Stomach (tissue), 9 donors: ENCODE data around the gene ITGB8. TPM values are rescaled to one million over a fixed set of nuclear protein-coding genes. Genes with fewer than 3 reads are reported as not detected.

ENCODE experiments used
- DNase-seq, 2 donors: peaks; one replicate each; pipeline versions ENCODE4 v3.0.0 to v3.0.0-alpha.2; 2013 to 2019
- H3K27ac ChIP-seq, 5 donors: fragments of 200-600 bp in 4 of 5; sonication (generic) in 4 of 5; one replicate each; pipeline ENCODE4 v1.5.1; 2013 to 2019; ENCODE audit warnings: mild to moderate bottlenecking in 1 of 5, moderate library complexity in 1 of 5
- H3K27me3 ChIP-seq, 3 donors: fragments of 200-600 bp; sonication (generic); one replicate each; pipeline ENCODE4 v1.5.1; 2017 to 2019; ENCODE audit warnings: mixed run types in 1 of 3
- H3K36me3 ChIP-seq, 4 donors: fragments of 200-600 bp; sonication (generic); 1 replicate in 3 of 4; 2 replicates in 1 of 4; pipeline ENCODE4 v1.5.1; 2016 to 2019
- H3K4me1 ChIP-seq, 4 donors: fragments of 200-600 bp; sonication (generic); one replicate each; pipeline ENCODE4 v1.5.1; 2016 to 2019
- H3K4me3 ChIP-seq, 4 donors: fragments of 200-600 bp; sonication (generic) in 3 of 4; one replicate each; pipeline ENCODE4 v1.5.1; 2016 to 2019; ENCODE audit warnings: mild to moderate bottlenecking in 1 of 4
- H3K9me3 ChIP-seq, 4 donors: fragments of 200-600 bp; sonication (generic); one replicate each; pipeline ENCODE4 v1.5.1; 2016 to 2019
- EP300 ChIP-seq: sonication (generic); formaldehyde crosslinking; IDR thresholded peaks from one replicate; pipeline ENCODE4 v1.6.1; 2017; ENCODE audit warnings: antibody characterized with exemption
- POLR2A ChIP-seq, 4 donors: fragments of 450-650 bp; IDR thresholded peaks; one replicate each; pipeline ENCODE4 v1.6.1; 2016; ENCODE audit warnings: antibody characterized with exemption in 4 of 4, control low read depth in 2 of 4, mild to moderate bottlenecking in 1 of 4, moderate library complexity in 1 of 4
- POLR2AphosphoS5 ChIP-seq, 3 donors: sonication (generic); formaldehyde crosslinking; IDR thresholded peaks; one replicate each; pipeline ENCODE4 v1.6.1; 2016; ENCODE audit warnings: antibody characterized with exemption in 3 of 3
- WGBS, 5 donors: extraction: QIAGEN DNeasy Blood & Tissue Kit in 3 of 5; methylation state at CpG; one replicate each; pipeline versions ENCODE4 v1.1.5 to v1.1.7; 2013 to 2018; 5-methylcytosine and 5-hydroxymethylcytosine counted together
- intact Hi-C: fragments of 100-400 bp; cut with DNase I; formaldehyde crosslinking; loops from one replicate; pipeline ENCODE4 v1.15.1; 2023; ENCODE audit warnings: low total_unique reads
- polyA plus RNA-seq, 3 donors: library from polyadenylated mRNA; stranded (reverse); fragments of 200-250 nt; gene quantifications; one replicate each; pipeline ENCODE4 v1.2.3, GENCODE V29; 2013
- total RNA-seq, 5 donors: library from RNA; depleted of rRNA; stranded (reverse); fragments of >200 nt; gene quantifications; one replicate each; pipeline versions ENCODE4 v1.1.0 to v1.2.3, GENCODE V29; 2014 to 2016
- TF ChIP-seq, protein P1 (sequence below), 7 experiments: fragments of 450-650 bp in 4 of 7; fragments of 200-600 bp in 3 of 7; sonication (generic) in 3 of 7; IDR thresholded peaks; one replicate each; pipeline ENCODE4 v1.5.1; 2016 to 2019; ENCODE audit warnings: antibody characterized with exemption in 7 of 7, control low read depth in 2 of 7, mild to moderate bottlenecking in 1 of 7
- donor health status: healthy with polysubstance abuse.
- donor health status: Bipolar disorder and iron deficiency.
- donor health status: healthy.

The ITGB8 gene
- total and polyA plus RNA-seq, 8 donors = 1.1 to 31.9 (median 6.5) TPM

DNA sequence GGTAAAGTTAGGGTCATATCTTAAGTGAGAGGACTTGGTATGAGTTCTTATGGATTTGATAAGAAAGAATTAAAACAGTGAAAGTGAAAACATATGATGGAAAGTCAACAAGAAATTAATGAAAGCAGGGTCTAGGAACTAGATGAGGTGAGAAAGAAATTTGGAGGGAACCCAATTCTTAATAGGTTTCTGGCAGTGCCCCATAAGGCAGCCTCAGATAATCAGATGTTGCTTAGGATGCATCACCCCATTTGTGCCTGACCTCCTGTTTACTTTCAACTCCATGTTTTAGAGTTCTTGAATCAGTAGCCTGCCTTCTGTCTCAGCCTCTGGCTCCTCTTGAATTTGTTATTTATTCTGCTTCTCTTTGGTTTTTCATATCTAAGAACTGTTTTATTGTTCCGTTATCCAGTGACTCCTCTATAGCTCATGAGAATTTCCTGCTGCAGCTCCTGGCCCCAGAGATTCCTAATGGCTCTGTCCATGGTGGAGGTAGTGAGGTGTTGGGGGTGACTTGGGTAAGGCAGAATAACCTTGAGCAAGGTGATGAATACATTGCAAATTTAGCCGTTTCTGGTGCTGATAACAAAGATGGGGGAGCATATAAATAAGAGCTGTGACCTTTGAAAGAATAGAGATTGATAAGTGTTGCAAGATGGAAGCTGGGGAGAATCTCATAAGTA lies 17.6 kb downstream of the ITGB8 start:
- Histone ChIP-seq H3K4me1 (peaks cover 0 to 26% (median 17%) of the 10 kb centered on the region in 4 donors), H3K9me3 (no peaks in the 10 kb centered on the region), H3K36me3 (no peaks in the 10 kb centered on the region), H3K27ac (no peak overlapping the region), H3K4me3 (no peak overlapping the region), H3K27me3 (no peaks in the 10 kb centered on the region)
- intact Hi-C loops = no loop called here
- WGBS, 5 donors = 60 to 76% (median 67%) methylated on average over 2 of the region's 2 CpGs
- DNase-seq = no peak
- TF ChIP-seq, protein P1, sequence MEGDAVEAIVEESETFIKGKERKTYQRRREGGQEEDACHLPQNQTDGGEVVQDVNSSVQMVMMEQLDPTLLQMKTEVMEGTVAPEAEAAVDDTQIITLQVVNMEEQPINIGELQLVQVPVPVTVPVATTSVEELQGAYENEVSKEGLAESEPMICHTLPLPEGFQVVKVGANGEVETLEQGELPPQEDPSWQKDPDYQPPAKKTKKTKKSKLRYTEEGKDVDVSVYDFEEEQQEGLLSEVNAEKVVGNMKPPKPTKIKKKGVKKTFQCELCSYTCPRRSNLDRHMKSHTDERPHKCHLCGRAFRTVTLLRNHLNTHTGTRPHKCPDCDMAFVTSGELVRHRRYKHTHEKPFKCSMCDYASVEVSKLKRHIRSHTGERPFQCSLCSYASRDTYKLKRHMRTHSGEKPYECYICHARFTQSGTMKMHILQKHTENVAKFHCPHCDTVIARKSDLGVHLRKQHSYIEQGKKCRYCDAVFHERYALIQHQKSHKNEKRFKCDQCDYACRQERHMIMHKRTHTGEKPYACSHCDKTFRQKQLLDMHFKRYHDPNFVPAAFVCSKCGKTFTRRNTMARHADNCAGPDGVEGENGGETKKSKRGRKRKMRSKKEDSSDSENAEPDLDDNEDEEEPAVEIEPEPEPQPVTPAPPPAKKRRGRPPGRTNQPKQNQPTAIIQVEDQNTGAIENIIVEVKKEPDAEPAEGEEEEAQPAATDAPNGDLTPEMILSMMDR (IDR thresholded peaks at IDR 0.05) = no peak
- TF ChIP-seq EP300 = no peak
- TF ChIP-seq POLR2A (IDR thresholded peaks at IDR 0.05) = no peak

DNA sequence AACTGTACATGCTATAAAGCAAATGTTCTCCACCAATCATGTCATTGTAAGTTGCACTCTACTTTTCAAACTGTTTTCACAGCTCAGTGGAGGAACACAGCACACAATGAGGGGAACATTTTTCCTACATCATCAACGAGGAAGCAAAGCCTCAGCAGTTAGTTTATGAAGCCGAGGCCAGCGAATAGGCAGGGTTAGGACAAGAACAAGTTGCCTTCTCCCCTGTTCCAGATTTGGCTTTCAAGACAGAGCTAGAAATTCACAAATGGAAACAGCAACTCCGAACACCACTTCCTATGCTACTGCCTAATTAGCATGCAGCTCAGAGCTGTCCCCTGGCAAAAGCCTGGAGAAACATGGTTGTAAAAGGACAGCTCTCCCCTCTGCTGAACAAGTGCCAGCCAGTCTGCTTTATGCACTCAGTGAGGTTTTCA lies 19.8 kb downstream of the ITGB8 start:
- Histone ChIP-seq H3K4me3 (no peak overlapping the region), H3K27ac (peak overlapping the region in 4 of 5 donors; percentile 14 to 54 (median 46)), H3K9me3 (no peaks in the 10 kb centered on the region), H3K36me3 (no peaks in the 10 kb centered on the region), H3K4me1 (peaks cover 0 to 31% (median 22%) of the 10 kb centered on the region in 4 donors), H3K27me3 (no peaks in the 10 kb centered on the region)
- DNase-seq = peak in 1 of 2 donors; percentile 44
- 9 to 26% (median 19%) methylated on average over 4 of the region's 4 CpGs for WGBS, 5 donors
- TF ChIP-seq EP300 (no peak), POLR2A (IDR thresholded peaks at IDR 0.05) (no peak), POLR2AphosphoS5 (IDR thresholded peaks at IDR 0.05) (no peak)
- TF ChIP-seq, protein P1 (IDR thresholded peaks at IDR 0.05) = no peak
- intact Hi-C loops = no loop called here

DNA sequence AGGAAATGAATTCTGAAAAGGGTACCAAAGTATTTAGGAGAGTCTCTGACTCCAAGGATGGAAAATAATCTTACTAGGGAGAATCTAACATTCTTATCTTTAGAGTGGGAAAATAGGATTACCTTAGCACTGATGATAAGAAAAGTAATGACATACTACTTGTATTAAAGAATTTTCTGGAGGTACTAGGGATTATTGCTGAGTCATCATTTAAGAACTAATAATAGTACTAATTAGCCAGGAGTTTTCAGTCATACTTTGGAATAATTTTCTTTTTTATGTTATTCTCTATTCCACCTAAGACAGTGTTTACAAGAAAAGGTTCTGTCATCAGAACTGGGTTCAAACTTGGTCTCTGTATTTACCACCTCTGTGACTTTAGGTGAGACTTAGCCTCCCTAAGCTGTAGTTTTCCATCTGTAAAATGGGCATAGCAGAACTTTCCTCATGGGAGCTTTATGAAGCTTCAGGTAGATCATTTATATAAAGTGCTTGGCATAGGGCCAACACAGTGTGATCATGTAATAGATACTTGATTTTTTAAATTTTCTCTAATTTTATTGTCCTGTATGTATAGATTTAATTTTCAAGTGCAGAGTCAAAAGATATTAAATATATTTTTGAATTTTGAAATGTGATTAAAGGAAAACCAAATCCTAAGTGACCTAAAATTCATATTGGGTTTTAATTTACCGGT lies 20.4 kb downstream of the ITGB8 start:
- no peak for DNase-seq
- Histone ChIP-seq H3K4me3 (no peak overlapping the region), H3K9me3 (no peaks in the 10 kb centered on the region), H3K36me3 (no peaks in the 10 kb centered on the region), H3K27me3 (no peaks in the 10 kb centered on the region), H3K27ac (peak overlapping the region in 4 of 5 donors; percentile 14 to 54 (median 46)), H3K4me1 (peaks cover 0 to 32% (median 22%) of the 10 kb centered on the region in 4 donors)
- 90 to 96% (median 94%) methylated on average over 1 of the region's 1 CpG for WGBS, 5 donors
- intact Hi-C loops = no loop called here
- TF ChIP-seq POLR2AphosphoS5 (IDR thresholded peaks at IDR 0.05) (no peak), POLR2A (IDR thresholded peaks at IDR 0.05) (no peak), EP300 (no peak)
- TF ChIP-seq, protein P1 (IDR thresholded peaks at IDR 0.05) = no peak

DNA sequence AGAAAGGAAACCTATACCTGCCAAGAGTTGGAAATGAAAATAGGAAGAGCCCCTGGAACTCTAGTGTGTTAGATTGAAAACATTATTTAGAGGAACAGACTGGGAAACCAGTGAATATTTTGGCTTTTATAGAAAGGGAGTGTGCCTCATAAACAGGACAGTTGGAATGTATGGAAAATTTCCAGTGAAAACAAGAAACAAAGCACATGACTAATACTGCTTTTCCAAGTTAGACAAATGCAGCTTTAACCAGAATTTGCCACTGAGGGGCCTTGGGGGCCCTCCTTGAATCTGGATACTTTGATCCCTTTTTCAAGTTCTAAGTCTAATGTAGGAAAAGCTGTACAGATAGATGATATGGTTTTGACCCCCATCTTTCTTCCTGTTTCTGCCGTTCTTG lies 21.2 kb downstream of the ITGB8 start:
- peak in 1 of 2 donors; percentile 45 for DNase-seq
- no peak for TF ChIP-seq POLR2A (IDR thresholded peaks at IDR 0.05)
- TF ChIP-seq, protein P1 (IDR thresholded peaks at IDR 0.05) = no peak
- TF ChIP-seq POLR2AphosphoS5 (IDR thresholded peaks at IDR 0.05) = no peak
- TF ChIP-seq EP300 = no peak
- Histone ChIP-seq H3K27me3 (no peaks in the 10 kb centered on the region), H3K27ac (no peak overlapping the region), H3K4me3 (no peak overlapping the region), H3K9me3 (no peaks in the 10 kb centered on the region), H3K4me1 (peaks cover 0 to 32% (median 22%) of the 10 kb centered on the region in 4 donors), H3K36me3 (no peaks in the 10 kb centered on the region)
- 48 to 71% (median 52%) methylated on average over 1 of the region's 1 CpG for WGBS, 5 donors
- intact Hi-C loops = no loop called here
